Uterus (tissue), 4 donors: ENCODE measurements around the gene IFNA1. TPM values are rescaled to one million over a fixed set of nuclear protein-coding genes. Genes with fewer than 3 reads are reported as not detected.

ENCODE experiments used
- DNase-seq, 2 donors: peaks; one replicate each; pipeline ENCODE4 v3.0.0-alpha.2; 2019 to 2020
- H3K27ac ChIP-seq, 2 donors: fragments of 200-600 bp; sonication (generic); 1 replicate in 1 of 2; 2 replicates in 1 of 2; pipeline ENCODE4 v1.5.1; 2016 to 2018
- H3K27me3 ChIP-seq, 2 donors: fragments of 200-600 bp; sonication (generic); one replicate each; pipeline ENCODE4 v1.5.1; 2018 to 2019; ENCODE audit warnings: control low read depth in 1 of 2
- H3K36me3 ChIP-seq, 2 donors: fragments of 200-600 bp; sonication (generic); one replicate each; pipeline ENCODE4 v1.5.1; 2019; ENCODE audit warnings: control low read depth in 1 of 2
- H3K4me1 ChIP-seq, 2 donors: fragments of 200-600 bp; sonication (generic); one replicate each; pipeline ENCODE4 v1.5.1; 2018 to 2019; ENCODE audit warnings: control low read depth in 1 of 2
- H3K4me3 ChIP-seq, 2 donors: fragments of 200-600 bp; sonication (generic); 1 replicate in 1 of 2; 2 replicates in 1 of 2; pipeline ENCODE4 v1.5.1; 2018 to 2019; ENCODE audit warnings: mild to moderate bottlenecking in 1 of 2
- H3K9me3 ChIP-seq, 2 donors: fragments of 200-600 bp; sonication (generic); one replicate each; pipeline ENCODE4 v1.5.1; 2019; ENCODE audit warnings: control low read depth in 1 of 2
- CTCF ChIP-seq, 4 experiments: fragments of 200-600 bp in 2 of 4; fragments of 450-650 bp in 2 of 4; sonication (generic) in 2 of 4; IDR thresholded peaks; one replicate each; pipeline ENCODE4 v1.5.1; 2016 to 2019; ENCODE audit warnings: antibody characterized with exemption in 4 of 4, mild to moderate bottlenecking in 2 of 4, moderate library complexity in 1 of 4
- POLR2A ChIP-seq, 2 donors: fragments of 450-650 bp; IDR thresholded peaks; one replicate each; pipeline ENCODE4 v1.6.1; 2016; ENCODE audit warnings: antibody characterized with exemption in 2 of 2, mild to moderate bottlenecking in 1 of 2, moderate library complexity in 1 of 2
- intact Hi-C: fragments of 100-400 bp; cut with DNase I; formaldehyde crosslinking; loops from one replicate; pipeline ENCODE4 v1.15.1; 2023; ENCODE audit warnings: low total_unique reads
- total RNA-seq, 4 donors: library from RNA; depleted of rRNA in 3 of 4; stranded (reverse); fragments of >200 nt in 3 of 4; gene quantifications; one replicate each; pipeline versions ENCODE4 v1.1.0 to v1.2.4, GENCODE V29; 2014 to 2023
- donor health status: DM: yes; HTN: yes; CAD: no.

The IFNA1 gene
- total RNA-seq, 4 donors from 2014 or later = not detected

GRCh38 chr9:21413151-21413550 lies 27.1 kb upstream of the IFNA1 start:
- H3K4me3 ChIP-seq = no peak overlapping the region
- H3K27me3 ChIP-seq = no peaks in the 10 kb centered on the region
- intact Hi-C loops = no loop called here
- no peaks in the 10 kb centered on the region for H3K4me1 ChIP-seq
- no peak for DNase-seq
- no peaks in the 10 kb centered on the region for H3K36me3 ChIP-seq
- no peaks in the 10 kb centered on the region for H3K9me3 ChIP-seq
- no peak overlapping the region for H3K27ac ChIP-seq
- TF ChIP-seq POLR2A (IDR thresholded peaks at IDR 0.05) (no peak), CTCF (IDR thresholded peaks at IDR 0.05) (no peak)

DNA sequence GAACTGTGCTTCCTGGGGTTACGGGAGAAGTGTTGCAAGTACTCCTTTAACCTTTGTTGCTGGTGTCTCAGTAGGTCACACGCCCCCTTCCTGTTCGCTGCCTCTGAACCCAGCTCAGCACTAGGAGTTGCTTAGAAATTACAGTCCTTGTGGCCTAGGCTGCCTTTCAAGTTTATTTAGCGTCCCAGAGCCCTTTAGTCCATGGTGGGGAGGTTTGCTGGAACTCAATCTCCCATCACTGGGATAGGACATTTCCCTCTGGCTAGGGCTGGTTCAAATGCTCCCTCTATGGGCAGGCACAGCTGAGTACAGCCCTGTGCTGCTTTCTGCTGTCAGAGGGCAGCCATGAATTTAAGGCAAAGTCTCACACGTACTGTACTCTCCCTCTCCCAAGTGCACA lies 26.6 kb upstream of the IFNA1 start:
- TF ChIP-seq POLR2A (IDR thresholded peaks at IDR 0.05) (no peak), CTCF (IDR thresholded peaks at IDR 0.05) (no peak)
- intact Hi-C loops = no loop called here
- H3K27ac ChIP-seq = no peak overlapping the region

DNA sequence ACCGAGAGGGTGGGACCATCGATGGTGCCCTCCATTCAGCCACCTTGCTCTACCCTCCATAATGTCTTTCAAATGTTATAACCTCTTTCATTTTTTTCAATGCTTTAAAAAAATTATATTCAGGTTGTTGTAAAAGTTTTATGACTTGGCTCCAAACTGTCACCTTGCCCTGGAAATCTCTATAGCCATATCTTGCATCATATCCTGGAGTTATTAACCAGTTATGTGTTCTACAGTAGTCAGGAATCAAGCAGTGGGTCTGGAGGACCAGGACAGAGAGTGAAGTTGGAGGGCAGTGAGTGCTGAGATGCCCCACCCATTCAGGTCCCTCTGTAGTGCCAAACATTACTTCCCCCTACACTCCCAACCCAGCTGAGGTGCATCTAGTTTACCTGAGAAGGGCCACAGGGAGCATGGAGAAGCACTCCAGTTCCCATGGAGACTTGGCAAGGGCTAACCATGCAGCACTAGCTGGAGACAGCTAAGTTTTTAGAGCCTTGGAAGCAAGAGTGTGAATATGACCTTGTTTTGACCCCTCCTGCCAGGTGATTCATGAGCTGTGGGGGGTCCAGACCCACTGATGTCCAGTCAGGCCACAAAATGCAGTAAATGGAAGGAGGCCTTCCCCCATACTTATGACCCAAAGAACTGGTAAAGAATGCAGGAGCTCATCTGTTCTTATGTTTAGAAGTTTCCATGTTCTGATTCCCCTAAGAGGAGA lies 25.9 kb upstream of the IFNA1 start:
- no peaks in the 10 kb centered on the region for H3K9me3 ChIP-seq
- no peak for DNase-seq
- no peaks in the 10 kb centered on the region for H3K4me1 ChIP-seq
- H3K4me3 ChIP-seq = no peak overlapping the region
- intact Hi-C loops = no loop called here
- H3K27me3 ChIP-seq = no peaks in the 10 kb centered on the region
- no peak overlapping the region for H3K27ac ChIP-seq
- TF ChIP-seq CTCF (IDR thresholded peaks at IDR 0.05) (no peak), POLR2A (IDR thresholded peaks at IDR 0.05) (no peak)
- no peaks in the 10 kb centered on the region for H3K36me3 ChIP-seq

More for the DNA sequence above, 26.6 kb upstream of the IFNA1 start:
- H3K4me3 ChIP-seq = no peak overlapping the region
- no peaks in the 10 kb centered on the region for H3K9me3 ChIP-seq
- H3K36me3 ChIP-seq = no peaks in the 10 kb centered on the region
- H3K4me1 ChIP-seq = no peaks in the 10 kb centered on the region
- H3K27me3 ChIP-seq = no peaks in the 10 kb centered on the region
- DNase-seq = no peak

DNA sequence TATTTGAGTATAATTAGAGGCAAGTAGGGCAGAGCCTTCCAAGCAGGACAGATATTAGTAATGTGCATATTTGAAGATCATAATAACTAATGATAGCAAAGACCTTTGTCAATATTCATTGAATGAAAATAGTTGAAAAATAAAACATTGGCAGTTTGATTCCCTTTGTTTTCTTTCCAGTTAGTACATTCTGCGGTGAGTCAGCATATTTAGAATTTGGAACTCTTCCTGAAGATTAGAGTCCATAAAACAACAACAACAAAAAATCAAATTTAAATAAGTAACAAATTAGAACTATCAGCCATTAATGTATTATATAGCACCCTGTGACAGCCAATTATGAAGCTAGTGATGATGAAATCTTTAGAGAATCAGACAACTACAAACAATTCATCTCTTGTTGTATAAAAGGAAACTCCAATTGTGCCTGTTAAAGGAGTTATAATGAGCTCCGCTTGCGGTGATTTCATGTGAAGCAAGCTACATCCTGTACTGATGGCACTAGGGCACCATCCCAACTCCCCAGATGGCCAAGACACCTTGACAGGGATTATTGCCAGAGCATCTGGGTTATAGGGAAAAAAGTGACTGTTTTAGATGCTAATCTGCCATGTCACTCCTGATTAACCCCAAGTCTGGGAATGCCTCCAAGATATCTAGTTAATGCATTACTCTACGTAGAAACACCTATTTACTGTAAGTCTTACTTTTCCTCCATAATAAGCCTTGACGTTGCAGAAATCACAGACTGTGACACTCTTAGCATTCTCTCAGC lies 24.6 kb upstream of the IFNA1 start:
- no peak for TF ChIP-seq CTCF (IDR thresholded peaks at IDR 0.05)
- TF ChIP-seq POLR2A (IDR thresholded peaks at IDR 0.05) = no peak
- Histone ChIP-seq H3K9me3 (no peaks in the 10 kb centered on the region), H3K27me3 (no peaks in the 10 kb centered on the region), H3K36me3 (no peaks in the 10 kb centered on the region), H3K4me3 (no peak overlapping the region), H3K4me1 (no peaks in the 10 kb centered on the region), H3K27ac (no peak overlapping the region)
- intact Hi-C loops = no loop called here
- DNase-seq = no peak

DNA sequence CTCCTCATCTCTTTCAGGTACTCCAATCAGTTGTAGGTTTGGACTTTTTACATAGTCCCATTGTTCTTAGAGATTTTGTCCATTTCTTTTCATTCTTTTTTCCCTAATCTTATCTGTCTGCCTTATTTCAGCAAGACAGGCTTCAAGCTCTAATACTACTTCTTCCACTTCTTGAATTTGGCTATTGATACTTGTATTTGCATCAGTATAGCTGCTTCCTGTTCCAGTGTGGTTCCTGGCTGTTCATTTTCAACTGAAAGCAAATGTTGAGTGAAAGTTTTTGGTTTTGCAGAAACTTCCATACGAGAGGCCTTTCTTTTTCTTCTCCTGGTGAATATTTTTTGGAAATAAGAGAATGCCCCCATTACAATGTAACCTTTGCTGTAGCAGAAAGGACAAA lies 12.0 kb upstream of the IFNA1 start:
- no peaks in the 10 kb centered on the region for H3K9me3 ChIP-seq
- TF ChIP-seq POLR2A (IDR thresholded peaks at IDR 0.05) (no peak), CTCF (IDR thresholded peaks at IDR 0.05) (no peak)
- H3K27ac ChIP-seq = no peak overlapping the region
- no peak overlapping the region for H3K4me3 ChIP-seq
- H3K36me3 ChIP-seq = no peaks in the 10 kb centered on the region
- intact Hi-C loops = no loop called here
- DNase-seq = no peak
- H3K4me1 ChIP-seq = no peaks in the 10 kb centered on the region
- no peaks in the 10 kb centered on the region for H3K27me3 ChIP-seq
